Cortex of kidney (tissue), 1 donor: Measurements from ENCODE around the gene PPP3CA.

Experiments used
- DNase-seq: peaks from one replicate; lab custom pipeline; 2025; lab: John Stamatoyannopoulos, UW

PPP3CA gene

DNA sequence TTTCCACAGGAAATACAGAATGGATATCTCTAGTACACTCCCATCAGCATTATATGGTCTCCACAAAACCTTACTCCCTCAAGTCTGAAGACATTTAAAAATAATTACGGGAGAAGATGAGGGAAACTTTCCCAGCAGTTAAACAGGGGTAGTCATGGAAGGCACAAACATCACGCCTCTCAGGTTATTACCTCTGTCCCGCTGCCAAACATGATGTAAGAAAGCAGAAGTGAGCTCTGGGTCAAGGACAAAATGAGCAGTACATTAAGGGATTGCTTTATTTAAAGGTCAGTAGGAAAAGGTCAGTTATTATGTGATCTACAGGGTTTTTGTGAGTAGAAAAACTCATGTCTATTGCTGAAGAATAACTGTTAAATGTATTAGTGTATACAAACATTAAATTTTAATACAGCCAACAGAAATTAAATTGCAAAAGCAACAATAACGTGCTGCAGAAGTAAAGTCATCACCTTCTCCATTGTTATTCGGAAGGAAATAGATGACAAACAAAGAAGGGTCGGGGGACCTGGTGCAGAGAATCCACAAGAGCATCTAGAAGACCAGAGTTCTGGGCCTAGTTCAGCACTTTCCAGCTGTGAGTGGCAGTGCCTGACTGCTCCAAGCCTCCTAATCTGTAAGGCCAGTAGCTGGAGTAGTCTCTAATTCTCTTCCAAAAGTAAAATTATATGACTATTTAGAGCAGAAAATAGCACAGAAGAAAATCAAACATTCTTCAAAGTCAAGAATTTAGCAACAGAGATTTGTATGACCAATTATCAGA is 171.2 kb downstream of the PPP3CA start:
- no peak for DNase-seq

DNA sequence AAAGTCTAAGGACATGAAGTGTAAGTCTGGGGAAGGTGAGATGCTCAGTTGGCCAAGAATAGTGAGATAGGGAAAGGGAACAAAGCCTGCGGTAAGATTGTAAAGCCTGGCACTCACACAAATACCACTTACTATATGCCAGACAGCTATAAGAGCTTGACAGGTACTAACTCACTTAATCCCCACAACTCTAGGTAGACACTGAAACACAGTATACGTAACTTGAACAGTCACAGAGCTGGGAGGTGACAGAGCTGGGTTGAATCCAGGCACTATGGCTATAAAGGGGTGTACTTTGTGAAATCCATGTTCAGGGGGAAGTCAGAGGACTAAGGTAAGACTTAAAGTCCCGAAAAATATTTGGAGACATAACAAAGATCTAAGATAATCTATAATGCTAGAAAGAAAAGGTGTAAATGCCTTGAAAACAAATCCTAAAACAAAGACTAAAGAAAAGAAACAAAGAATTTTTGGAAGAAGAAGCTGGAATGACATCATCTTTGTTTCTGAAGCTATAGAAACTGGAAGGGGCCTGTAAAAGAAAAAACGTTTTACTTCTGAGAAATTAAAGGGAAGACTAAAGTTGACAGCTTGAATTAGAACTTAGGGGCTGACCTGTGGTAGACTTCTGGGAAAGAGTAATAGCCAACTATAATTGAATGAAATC is 172.5 kb downstream of the PPP3CA start:
- DNase-seq: no peak

DNA sequence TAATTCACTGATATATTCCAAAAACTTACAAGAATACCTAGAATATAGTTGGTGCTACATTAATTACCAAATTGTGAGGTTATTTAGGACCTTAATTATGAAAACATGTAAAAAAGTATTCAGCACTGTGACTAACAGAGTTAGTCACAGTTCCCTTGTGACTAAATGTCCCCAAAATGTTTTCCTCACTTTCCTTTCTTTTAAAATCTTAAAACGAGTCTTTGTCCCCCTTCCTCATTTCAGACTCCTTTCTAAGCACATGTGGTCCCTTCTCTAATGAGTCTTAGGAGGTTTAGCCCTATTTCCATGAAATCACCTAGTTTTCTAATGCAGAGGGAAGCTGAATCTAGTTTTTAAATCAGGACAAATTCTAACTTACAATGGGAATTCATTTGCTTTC is 175.0 kb downstream of the PPP3CA start:
- no peak for DNase-seq

DNA sequence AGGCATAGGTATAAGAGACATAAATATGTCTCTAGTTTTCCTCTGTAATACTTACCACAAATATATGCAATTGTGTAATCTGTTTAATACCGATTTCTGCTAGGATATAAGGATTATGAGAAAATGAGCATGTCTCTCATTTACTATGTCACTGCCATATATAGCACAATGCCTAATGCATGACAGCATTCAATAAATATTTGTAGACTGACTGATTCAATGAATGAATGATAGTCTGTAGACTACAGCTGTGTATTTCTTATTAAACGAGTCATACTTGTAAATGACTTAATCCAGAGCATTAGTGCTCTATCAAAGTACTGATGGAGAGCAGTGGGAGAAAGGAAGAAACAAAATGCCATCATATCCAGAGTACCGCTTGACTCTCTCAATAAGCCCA is 175.6 kb downstream of the PPP3CA start:
- no peak for DNase-seq

DNA sequence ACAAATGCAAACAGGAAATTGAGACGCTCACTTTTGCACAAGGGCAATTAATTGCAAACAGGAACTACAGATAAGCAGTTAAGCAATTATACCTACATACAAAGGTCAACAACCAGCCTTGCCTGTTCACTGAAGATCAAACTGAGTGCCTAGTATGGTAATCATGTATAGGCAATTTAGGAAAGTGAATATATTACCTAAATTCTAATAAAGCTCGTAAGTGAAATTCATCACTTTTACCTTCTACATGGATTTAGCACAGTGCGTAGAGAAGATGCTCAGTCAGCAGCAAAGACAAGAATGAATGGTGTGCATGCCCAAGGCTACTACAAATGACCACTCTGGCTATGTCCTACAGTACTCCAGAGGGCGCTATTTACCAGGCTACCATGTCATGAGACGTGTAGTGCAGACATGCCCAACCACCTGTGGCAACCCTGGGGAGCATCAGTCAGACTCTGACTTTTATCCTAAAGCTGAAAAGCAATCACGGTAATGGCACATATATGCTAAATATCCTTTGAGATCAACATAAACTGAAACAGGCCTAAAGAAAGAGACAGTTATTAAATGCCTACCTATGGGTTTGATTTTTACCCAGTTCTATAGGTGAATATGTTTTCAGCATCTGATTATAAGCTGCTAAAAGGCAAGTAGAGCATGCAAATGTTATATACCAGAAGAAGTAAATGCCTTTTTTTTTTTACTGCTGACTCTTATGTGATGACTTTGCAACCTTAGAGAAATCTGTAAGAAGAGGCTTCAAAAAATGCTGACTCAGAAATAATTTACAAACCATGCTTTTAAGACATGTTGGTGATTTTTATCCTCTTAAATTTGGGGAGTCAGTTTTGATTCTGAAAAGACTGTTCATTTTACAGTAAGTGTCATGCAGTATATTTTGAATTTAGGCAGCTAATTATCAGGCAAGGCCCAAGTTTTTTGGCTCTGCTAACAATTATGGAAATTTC is 178.0 kb downstream of the PPP3CA start:
- DNase-seq: no peak

DNA sequence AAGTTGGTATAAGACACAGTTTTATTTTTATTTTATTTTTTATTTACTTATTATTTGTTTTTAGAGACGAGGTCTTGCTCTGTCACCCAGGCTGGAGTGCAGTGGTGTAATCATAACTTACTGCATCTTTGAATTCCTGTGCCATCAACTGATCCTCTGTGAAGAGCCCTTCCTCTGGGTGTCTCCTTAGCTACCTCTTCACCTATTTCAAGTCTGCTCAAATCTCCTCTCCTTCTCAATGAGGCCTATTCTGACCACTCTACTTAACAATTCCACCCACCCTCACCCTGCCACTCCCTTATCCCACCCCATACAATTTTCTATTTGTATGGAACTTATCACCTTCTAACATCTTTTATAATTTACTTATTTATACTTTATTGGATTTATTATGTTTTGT is 183.4 kb downstream of the PPP3CA start:
- no peak for DNase-seq

DNA sequence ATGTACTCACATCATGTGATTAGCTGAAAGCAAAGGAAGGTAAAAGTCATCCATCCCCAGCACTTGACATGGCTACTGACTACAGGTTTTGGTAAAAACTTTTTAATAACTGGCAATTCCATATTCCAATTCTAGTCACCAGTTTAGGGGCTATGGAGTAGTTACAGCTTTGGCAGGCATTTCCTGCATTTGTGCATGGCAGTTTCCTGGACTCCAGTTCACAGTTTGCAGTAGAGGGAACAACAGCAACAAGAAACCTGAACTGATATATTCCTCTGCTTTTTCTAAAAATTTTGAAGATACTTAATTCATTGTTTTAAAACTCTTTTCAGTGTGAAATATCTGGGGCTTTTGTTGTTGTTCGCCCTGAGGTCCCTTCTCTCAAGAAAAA is 184.3 kb downstream of the PPP3CA start:
- DNase-seq: no peak

DNA sequence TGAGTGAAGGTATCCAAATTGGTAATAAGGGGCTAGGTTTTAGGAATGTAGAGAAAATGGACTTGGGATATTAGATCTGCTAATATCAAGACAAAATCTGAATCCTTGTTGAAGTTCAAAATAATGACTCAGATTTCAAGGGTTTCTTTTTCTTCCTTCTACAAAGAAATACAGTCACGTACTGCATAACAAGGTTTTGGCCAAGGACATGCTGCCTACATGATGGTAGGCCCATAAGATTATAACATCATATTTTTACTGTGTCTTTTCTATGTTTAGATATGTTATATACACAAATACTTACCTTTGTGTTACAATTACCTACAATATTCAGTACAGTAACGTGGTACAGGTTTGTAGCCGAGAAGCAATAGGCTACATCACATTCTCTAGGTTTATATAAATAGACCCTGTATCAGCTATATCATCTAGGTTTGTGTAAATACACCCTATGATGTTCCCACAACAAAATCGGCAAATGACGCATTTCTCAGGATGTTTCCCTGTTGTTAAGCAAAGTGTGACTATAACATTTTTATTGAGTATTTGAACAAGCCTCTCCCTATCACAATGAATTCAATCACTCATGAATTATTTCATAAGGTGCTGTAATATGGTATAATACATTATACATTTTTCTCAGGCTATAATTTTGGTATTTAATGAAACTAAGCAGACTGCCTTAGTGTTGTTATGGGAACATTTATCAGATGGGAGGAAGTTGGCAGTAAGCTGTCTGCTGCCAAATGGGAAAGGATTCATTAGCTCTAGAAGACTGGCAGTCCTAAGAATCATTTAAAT is 186.3 kb downstream of the PPP3CA start:
- DNase-seq: no peak

DNA sequence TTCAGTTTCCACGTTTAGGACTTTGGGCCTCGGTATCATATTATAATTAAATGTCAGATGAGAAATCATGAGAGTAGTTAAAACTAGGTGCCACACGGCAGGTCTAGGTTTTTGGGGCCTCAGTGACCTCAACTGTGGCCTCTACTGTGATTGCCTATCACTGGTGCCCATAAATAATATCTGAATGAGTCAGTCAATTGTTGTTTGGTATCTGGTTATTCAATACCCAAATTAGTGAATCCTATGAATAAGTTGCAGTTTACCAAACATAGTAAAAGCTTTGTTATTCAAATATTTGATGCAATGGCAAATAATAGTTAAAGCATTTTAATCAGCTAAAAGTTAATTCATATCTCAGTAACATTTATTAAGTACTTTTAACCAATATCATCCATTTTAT is 188.8 kb downstream of the PPP3CA start:
- no peak for DNase-seq

DNA sequence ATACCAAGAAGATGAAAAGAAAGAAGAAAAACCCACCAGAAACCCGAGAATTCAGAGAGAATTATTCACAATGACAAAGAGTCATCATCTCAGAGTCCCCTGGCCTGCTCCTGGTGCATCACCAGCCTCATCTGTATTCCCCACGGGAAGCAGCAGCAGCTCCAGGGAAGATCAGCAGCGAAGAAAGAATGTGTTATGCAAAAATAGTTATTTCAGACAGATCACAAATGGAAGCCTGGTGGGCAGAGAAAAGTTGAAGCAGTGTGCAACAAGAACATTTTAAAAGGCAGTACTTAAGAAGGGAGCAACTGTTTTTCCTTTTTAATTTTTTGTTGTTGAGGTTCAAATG is 189.2 kb downstream of the PPP3CA start:
- DNase-seq: no peak

DNA sequence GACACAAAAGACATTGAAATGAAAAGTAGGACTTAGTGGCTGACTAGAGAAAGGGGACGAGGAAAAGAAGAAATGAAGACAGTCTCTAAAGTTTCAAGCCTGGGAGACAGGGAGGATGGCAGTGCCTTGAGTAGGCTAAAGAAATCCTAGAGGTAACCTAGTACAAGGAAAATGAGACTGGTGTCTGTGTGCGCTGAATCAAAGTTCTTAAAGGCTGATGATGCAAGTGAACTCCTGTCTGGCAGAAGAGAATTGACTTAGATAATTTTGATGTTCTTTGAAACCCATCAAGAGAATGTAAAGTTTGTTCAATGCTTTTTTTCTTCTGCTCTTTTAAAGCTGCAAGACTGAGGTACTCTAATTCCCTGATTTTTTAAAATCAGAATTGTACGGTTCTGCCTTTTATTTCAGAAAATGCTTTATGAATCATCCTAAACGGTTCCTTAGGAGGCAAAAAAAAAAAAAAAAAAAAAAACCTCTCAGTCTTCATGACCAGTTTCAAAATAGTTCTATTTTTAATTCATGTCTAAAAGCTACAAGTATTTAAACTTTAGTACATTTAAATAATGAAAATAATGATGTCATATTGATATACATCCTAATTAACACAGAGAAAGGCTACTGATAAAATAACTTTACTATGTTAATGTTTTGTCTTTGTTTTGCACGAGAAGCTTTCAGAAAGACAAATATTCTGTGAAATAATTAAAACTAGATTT is 189.8 kb downstream of the PPP3CA start:
- no peak for DNase-seq

DNA sequence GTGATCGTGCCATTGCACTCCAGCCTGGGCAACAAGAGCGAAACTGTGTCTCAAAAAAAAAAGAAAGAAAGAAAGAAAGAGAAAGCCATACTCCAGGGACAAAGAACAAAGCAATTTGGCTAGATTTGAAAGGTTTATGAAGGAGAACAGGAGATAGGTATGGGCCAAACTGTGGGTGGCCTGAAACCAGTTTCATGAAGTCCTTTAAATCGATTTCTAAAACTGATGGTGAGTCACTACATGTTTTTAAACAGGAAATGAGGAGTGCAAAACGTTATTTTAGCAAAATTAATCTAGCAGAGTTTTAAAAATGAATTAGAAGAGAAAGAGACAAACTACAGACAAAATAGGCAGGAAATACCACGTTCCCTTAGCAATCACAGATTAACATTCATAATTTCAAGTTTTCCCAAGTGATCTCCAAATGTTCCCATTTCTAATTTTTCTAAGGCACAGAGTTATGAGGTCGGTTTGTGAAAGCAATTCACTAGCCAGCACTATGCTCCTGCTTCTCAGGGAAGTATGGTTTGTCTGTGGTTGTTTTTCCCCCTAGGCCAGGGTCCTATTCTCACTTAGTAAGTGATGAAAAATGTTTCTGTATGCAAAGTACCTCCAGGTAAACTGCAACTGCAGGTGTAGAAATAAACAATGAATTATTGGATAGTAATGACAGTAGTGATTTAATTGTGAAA is 190.6 kb downstream of the PPP3CA start:
- DNase-seq: no peak

DNA sequence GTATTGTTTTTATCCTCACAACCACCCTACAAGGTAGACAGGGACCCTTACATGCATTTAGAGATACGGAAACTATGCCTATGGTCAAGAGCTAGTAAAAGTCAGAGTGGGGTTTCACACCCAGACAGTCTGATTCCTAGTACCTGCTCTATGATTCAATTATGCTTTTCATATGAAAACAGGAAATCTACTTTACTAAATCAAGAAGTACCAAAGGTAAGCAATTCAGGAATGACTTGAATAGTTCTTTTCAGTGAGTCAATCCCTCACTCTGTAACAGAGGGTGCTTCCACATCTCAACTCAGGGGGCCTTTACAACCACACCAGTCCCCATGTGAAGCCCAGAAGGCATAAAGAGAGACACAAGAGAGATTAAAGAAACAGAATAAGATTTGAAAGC is 191.4 kb downstream of the PPP3CA start:
- DNase-seq: no peak

DNA sequence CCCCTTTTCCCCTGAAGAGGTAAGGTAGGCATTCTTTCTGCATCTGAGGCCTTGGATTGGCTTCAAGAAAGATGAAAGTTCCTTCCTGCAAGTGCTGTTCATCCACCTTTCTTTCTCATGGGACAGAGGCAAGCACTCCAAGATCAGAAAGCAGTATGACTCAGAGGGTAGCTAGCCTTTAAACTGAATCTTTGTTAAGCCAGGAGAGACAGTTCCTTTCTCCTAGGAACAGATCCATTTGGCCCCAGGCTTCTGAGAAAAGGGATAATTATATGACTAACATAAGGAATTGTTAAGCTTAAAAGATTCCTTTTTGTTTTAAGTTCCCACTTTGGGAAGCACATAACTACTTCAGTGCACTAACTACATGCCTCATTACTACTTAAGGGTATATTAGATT is 192.0 kb downstream of the PPP3CA start:
- no peak for DNase-seq

DNA sequence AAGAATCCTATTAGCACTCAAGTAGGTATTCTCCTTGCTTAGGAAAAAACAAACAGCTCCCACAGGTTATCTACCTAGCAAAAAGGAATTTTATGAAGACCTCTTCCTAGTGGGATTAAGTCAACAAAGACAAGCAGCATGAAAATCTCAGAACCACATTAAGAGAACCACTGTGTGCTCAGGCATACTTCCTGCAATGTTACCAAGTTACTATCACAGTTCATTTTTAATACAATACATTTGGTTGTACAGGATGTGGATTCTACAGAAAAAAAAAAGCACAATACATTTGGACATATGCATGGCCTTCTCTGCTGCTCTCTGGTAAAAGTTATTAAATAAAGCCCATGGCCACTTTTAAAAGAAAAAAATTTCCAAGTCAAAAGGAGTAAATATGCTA is 193.7 kb downstream of the PPP3CA start:
- no peak for DNase-seq

DNA sequence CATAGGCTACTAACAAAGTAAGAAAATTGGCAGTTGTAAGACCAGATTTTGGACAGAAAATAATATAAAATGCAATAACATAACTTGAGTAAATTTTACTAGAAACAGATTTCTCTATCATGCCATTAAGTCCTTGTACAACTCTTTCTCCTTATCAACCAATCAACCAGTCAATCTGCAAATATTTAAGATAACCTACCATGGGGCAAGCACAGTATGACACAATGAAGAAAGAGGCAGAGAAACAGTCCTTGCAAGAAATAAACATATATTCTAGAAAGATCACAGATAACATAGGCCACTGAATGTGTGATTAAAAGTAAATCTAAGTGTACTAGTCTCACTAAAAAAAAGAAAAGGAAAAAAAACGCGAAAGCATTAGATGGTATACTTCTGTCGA is 194.8 kb downstream of the PPP3CA start:
- DNase-seq: no peak

DNA sequence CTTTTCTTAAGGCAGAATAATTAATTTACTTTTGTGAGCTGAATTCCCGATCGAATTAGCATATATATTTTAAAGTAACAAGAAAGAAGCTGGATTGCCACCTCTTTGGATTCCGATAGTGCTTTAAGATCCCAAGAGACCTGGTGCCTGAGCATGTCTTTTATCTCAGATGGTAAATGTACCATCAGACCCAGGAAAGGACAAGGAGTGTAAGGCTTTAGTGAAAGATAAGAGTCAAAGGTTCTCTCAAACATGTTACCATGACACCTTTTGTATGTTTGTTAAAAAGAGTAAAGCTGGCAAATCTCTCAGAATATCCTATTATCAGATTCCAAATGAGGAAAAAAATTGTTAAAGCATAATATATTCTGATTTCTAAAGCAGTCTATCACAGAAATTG is 198.8 kb downstream of the PPP3CA start:
- DNase-seq: no peak

DNA sequence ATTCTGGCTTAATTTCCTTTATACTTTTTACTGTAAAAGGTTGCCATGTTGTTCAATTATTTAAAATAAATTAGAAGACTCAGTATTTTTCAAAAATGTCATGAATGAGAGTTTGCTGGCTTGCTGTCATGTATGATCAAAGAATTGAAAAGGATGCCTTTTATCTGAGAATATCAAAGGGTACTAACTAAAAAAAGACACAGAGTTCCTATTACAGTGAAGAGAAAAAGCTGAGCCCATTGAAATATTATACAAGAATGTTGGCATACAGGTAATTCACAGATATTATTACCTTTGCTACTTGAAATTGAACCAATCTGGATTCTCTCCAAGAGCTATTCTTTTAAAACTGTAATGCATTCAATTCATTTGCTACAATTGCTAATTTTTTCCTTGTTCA is 200.0 kb downstream of the PPP3CA start:
- DNase-seq: no peak

DNA sequence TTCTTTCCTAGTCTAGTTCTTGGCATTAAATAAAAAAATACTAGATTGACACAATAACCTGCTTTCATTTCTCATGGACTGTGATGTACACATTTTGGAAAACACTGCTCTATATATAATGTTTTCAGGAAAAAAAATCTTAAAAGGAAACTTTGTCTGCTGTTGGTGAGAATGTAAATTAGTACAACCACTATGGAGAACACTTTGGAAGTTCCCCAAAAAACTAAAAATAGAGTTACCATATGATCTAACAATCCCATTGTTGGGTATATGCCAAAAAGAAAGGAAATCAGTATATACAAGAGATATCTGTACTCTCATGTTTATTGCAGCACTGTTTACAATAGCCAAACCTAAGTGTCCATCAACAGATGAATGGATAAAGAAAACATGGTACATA is 202.3 kb downstream of the PPP3CA start:
- no peak for DNase-seq

DNA sequence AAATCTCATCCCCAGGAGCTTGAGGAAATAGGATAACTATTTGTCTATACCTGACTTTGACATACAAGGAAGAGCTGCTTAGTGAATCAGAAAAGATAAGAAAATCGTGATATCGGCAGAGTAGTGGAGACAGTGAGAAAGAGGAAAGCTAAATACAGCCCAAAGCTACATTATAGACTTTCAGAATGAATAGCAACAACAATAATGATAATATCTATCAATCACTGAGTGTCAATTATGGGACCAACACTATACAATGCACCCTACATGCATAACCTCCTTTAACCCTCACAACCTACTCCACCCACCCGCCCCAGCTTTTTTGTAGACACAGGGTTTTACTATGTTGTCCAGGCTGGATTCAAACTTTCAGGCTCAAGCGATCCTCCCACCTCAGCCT is 205.1 kb downstream of the PPP3CA start:
- no peak for DNase-seq

DNA sequence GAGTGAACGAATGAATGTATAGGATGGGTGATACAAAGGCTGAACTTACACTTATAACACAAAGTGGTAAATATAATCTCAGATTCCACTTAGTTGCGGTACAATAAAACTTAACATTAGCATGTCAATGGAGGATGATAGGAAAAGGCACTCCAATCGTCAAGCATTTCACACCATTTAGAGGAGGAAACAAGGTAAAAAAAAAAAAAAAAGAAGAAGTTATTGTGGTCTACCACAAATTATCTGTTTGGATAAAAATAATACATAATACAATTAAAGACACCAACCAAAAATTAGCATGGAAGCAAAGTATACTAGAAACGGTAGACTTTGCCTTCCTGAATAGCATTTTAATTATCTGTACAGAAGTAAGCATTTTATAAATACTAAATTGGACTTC is 205.5 kb downstream of the PPP3CA start:
- no peak for DNase-seq
